HCT116 (cell line): Measurements from ENCODE around the gene LRRC31. TPM values are rescaled to one million over a fixed set of nuclear protein-coding genes. Genes with fewer than 3 reads are reported as not detected.

ENCODE experiments used
- ATAC-seq: fragments of 200-7000 bp; cut with Tn5 transposase; 2 replicates; pipeline ENCODE4 v1.9.1; 2020; ENCODE audit warnings: mild to moderate bottlenecking, moderate library complexity
- Bru-seq: library from RNA; stranded (reverse); fragments of 400-500 nt; gene quantifications from one replicate; lab custom pipeline; 2021; lab: Mats Ljungman, UMichigan
- BruChase-seq, 2 experiments: library from RNA; stranded (reverse); fragments of 400-500 nt; gene quantifications; one replicate each; lab custom pipeline; 2021; lab: Mats Ljungman, UMichigan
- BruUV-seq: library from RNA; stranded (reverse); fragments of 400-500 nt; replicated peaks from 2 replicates; lab custom pipeline; 2021; lab: Mats Ljungman, UMichigan
- CTCF ChIA-PET: fragments of 300-600 bp; sonication (Branson Sonifier 250); formaldehyde crosslinking; loops from one replicate; lab custom pipeline; 2021; ENCODE audit warnings: antibody characterized with exemption; lab: Charles Lee
- POLR2A ChIA-PET: fragments of 300-600, 350-600 bp; sonication (Branson Sonifier 250); formaldehyde crosslinking; loops from one replicate; lab custom pipeline; 2021; ENCODE audit warnings: antibody characterized with exemption; lab: Charles Lee
- RAD21 ChIA-PET, 2 experiments: fragments of 300-600 bp; sonication (Branson Sonifier 250); formaldehyde crosslinking; loops; one replicate each; lab custom pipeline; 2023; ENCODE audit warnings: low total read pairs in 2 of 2; ENCODE audit not compliant: uncharacterized antibody in 2 of 2, unreplicated experiment in 2 of 2, low non-redundant PET in 1 of 2; lab: Charles Lee
- DNase-seq: peaks from one replicate; pipeline ENCODE4 v3.0.0-alpha.2; 2010; ENCODE audit warnings: low read depth, low spot score
- H2AFZ ChIP-seq: fragments of 200-600 bp; shearing (Covaris generic), sonication (generic); 2 replicates; pipeline ENCODE4 v1.6.1; 2017; ENCODE audit warnings: low read depth, mixed run types, mixed read lengths, antibody characterized with exemption, low read length; ENCODE audit not compliant: poor library complexity, severe bottlenecking
- H3K27ac ChIP-seq: 2 replicates; pipeline ENCODE4 v1.5.1; 2012; ENCODE audit warnings: low read depth, low read length
- H3K27me3 ChIP-seq: fragments of 200-600 bp; sonication (generic); 2 replicates; pipeline ENCODE4 v1.6.1; 2016; ENCODE audit warnings: mixed run types, low read length, mixed read lengths; ENCODE audit not compliant: insufficient read depth
- H3K36me3 ChIP-seq, 2 experiments: fragments of 200-500 bp in 1 of 2; fragments of 200-600 bp in 1 of 2; sonication (Bioruptor generic) in 1 of 2; sonication (generic) in 1 of 2; 2 replicates each; pipeline versions ENCODE4 v1.5.1 to v1.6.1; 2014 to 2016; ENCODE audit warnings: low read length in 2 of 2, inconsistent platforms in 1 of 2, mixed read lengths in 1 of 2, mixed run types in 1 of 2; ENCODE audit not compliant: insufficient read depth in 2 of 2, control insufficient read depth in 1 of 2
- H3K4me1 ChIP-seq, 2 experiments: fragments of 200-600 bp in 1 of 2; sonication (generic) in 1 of 2; 2 replicates each; pipeline versions ENCODE4 v1.5.1 to v1.6.1; 2012 to 2017; ENCODE audit warnings: low read length in 2 of 2, inconsistent platforms in 1 of 2, mild to moderate bottlenecking in 1 of 2, mixed read lengths in 1 of 2, mixed run types in 1 of 2, moderate library complexity in 1 of 2; ENCODE audit not compliant: insufficient read depth in 2 of 2, control insufficient read depth in 1 of 2
- H3K4me2 ChIP-seq: fragments of 200-600 bp; sonication (generic); 2 replicates; pipeline ENCODE4 v1.6.1; 2017; ENCODE audit warnings: mixed run types, low read length, mixed read lengths
- H3K4me3 ChIP-seq, 2 experiments: fragments of 200-600 bp in 1 of 2; sonication (generic) in 1 of 2; replicated peaks in 1 of 2; 2 replicates each; pipeline ENCODE4 v1.5.1; 2011 to 2016; ENCODE audit warnings: low read length in 2 of 2, control low read depth in 1 of 2, low read depth in 1 of 2, mild to moderate bottlenecking in 1 of 2, mixed read lengths in 1 of 2, mixed run types in 1 of 2
- H3K79me2 ChIP-seq: fragments of 200-600 bp; sonication (generic); 2 replicates; pipeline ENCODE4 v1.6.1; 2017; ENCODE audit warnings: mild to moderate bottlenecking, mixed run types, low read length, moderate library complexity, mixed read lengths; ENCODE audit not compliant: insufficient read depth
- H3K9ac ChIP-seq: fragments of 200-600 bp; sonication (generic); 2 replicates; pipeline ENCODE4 v1.6.1; 2016; ENCODE audit warnings: low read length, mixed read lengths
- H3K9me2 ChIP-seq: fragments of 200-600 bp; sonication (generic), shearing (Covaris generic); 2 replicates; pipeline ENCODE4 v1.6.1; 2017; ENCODE audit warnings: mixed run types, mild to moderate bottlenecking, moderate library complexity; ENCODE audit not compliant: insufficient read depth
- H3K9me3 ChIP-seq, 2 experiments: fragments of 200-500 bp in 1 of 2; fragments of 200-600 bp in 1 of 2; sonication (Bioruptor generic) in 1 of 2; sonication (generic) in 1 of 2; 2 replicates each; pipeline ENCODE4 v1.6.1; 2014 to 2017; ENCODE audit warnings: low read length in 2 of 2, mixed read lengths in 2 of 2, inconsistent platforms in 1 of 2, low read depth in 1 of 2, mild to moderate bottlenecking in 1 of 2, mixed run types in 1 of 2, moderate library complexity in 1 of 2; ENCODE audit not compliant: control insufficient read depth in 1 of 2, insufficient read depth in 1 of 2
- H4K20me1 ChIP-seq: fragments of 200-600 bp; sonication (generic), shearing (Covaris generic); 2 replicates; pipeline ENCODE4 v1.6.1; 2017; ENCODE audit warnings: mixed run types, mild to moderate bottlenecking, moderate library complexity; ENCODE audit not compliant: insufficient read depth
- CBX3 ChIP-seq: IDR thresholded peaks from 2 replicates; pipeline ENCODE4 v1.6.1; 2012; ENCODE audit warnings: low read depth
- CEBPB ChIP-seq: IDR thresholded peaks from 2 replicates; pipeline ENCODE4 v1.6.1; 2012; ENCODE audit warnings: low read depth
- EGR1 ChIP-seq: IDR thresholded peaks from 2 replicates; pipeline ENCODE4 v1.6.1; 2012; ENCODE audit warnings: low read depth
- ELF1 ChIP-seq: IDR thresholded peaks from 2 replicates; pipeline ENCODE4 v1.6.1; 2012; ENCODE audit warnings: low read depth, borderline replicate concordance
- EZH2 ChIP-seq: fragments of 200-600 bp; sonication (generic); IDR thresholded peaks from 2 replicates; pipeline ENCODE4 v1.6.1; 2017; ENCODE audit warnings: antibody characterized with exemption, mixed run types
- EZH2phosphoT487 ChIP-seq: fragments of 200-600 bp; IDR thresholded peaks from 2 replicates; pipeline ENCODE4 v1.6.1; 2018; ENCODE audit warnings: antibody characterized with exemption, borderline replicate concordance
- FOSL1 ChIP-seq: IDR thresholded peaks from 2 replicates; pipeline ENCODE4 v1.6.1; 2012; ENCODE audit warnings: low read depth
- JUND ChIP-seq: IDR thresholded peaks from 2 replicates; pipeline ENCODE4 v1.6.1; 2012
- POLR2A ChIP-seq: IDR thresholded peaks from 2 replicates; pipeline ENCODE4 v1.7.0; 2011; ENCODE audit warnings: borderline replicate concordance; ENCODE audit not compliant: insufficient read depth, insufficient read length; ENCODE audit errors: extremely low read depth
- POLR2AphosphoS5 ChIP-seq: IDR thresholded peaks from 2 replicates; pipeline ENCODE4 v1.6.1; 2011; ENCODE audit warnings: mild to moderate bottlenecking, low read depth, low read length, moderate library complexity
- SP1 ChIP-seq: IDR thresholded peaks from 2 replicates; pipeline ENCODE4 v1.6.1; 2012; ENCODE audit warnings: low read depth
- ZFX ChIP-seq: fragments of 450-650 bp; IDR thresholded peaks from 2 replicates; pipeline ENCODE4 v1.6.1; 2017
- intact Hi-C: fragments of 100-400 bp; cut with micrococcal nuclease; formaldehyde crosslinking; loops from 2 replicates; pipeline ENCODE4 v1.10.0; 2022
- long read RNA-seq: library from polyadenylated mRNA; unstranded; transcript quantifications from one replicate; pipeline ENCODE4 v2.0.0, GENCODE V29; 2021; ENCODE audit not compliant: unreplicated experiment
- polyA plus RNA-seq: library from polyadenylated mRNA; unstranded; fragments of >200 nt; gene quantifications from 2 replicates; pipeline ENCODE4 v1.2.1, GENCODE V29; 2012; ENCODE audit warnings: missing spikeins
- total RNA-seq: library from RNA; stranded (reverse); gene quantifications from one replicate; pipeline ENCODE4 v1.2.1, GENCODE V29; 2021; ENCODE audit not compliant: unreplicated experiment
- TF ChIP-seq, protein P1 (sequence below): IDR thresholded peaks from 2 replicates; pipeline ENCODE4 v1.6.1; 2012
- TF ChIP-seq, protein P2 (sequence below): IDR thresholded peaks from 2 replicates; pipeline ENCODE4 v1.6.1; 2012
- TF ChIP-seq, protein P3 (sequence below), 3 experiments: fragments of 200-600 bp in 1 of 3; sonication (generic) in 1 of 3; IDR thresholded peaks in 2 of 3; conservative IDR thresholded peaks in 1 of 3; 2 replicates each; pipeline ENCODE4 v1.5.1; 2012 to 2017; ENCODE audit warnings: low read depth in 2 of 3, low read length in 2 of 3, antibody characterized with exemption in 1 of 3, borderline replicate concordance in 1 of 3, control low read depth in 1 of 3, mild to moderate bottlenecking in 1 of 3, mixed read lengths in 1 of 3, mixed run types in 1 of 3, moderate library complexity in 1 of 3; ENCODE audit not compliant: insufficient read depth in 1 of 3

The LRRC31 gene
- not detected for total RNA-seq
- not detected in 2 replicates for polyA plus RNA-seq
- percentile 3 among the genes with signal in this experiment for Bru-seq, nascent RNA
- percentile 3 among the genes with signal in this experiment for BruChase-seq, experiment 1, labeled RNA remaining after a 6-hour chase
- not detected for BruChase-seq, experiment 2, labeled RNA remaining after a 2-hour chase
- long read RNA-seq = 0 reads

DNA sequence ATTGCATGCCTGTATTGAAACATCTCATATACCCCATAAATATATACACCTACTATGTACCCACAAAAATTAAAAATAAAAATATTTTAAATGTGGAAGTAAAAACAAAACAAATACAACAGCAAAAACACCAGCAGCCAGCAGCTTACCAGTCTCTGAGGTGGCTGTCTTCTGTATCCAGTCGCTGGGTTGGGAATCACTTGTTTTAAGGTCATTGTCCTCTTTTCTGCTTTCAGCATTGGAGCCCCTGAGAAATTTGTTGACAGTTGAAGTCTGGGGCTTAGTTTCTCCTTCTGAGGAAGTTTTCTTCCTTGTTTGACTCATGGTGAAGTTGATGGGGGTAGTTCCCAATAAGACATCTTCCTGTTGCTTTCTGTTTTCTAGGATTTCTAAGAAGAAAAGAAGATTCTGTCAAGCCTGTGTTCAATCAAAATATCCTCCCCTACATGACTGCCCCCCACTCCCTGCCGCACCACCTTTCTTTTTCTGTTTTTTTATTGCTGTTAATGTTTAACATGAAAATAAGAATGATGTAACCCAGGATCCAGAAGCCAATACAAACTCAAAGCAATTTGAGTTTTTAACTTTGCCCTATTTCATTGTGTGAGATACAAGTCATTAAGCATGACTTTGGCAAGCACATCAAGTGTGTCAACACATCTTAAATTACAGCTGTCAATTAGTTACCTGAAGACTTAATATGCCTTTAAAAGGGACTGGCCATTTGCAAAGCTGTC lies at the start of gene LRRC31:
LRRC31 (minus strand) TSS at position 452 of the 737 bp plus-strand sequence; CDS start at position 324, 128 bp downstream.
- TF ChIP-seq JUND (no peak), ELF1 (no peak), EZH2phosphoT487 (no peak), POLR2AphosphoS5 (no peak), EGR1 (no peak), EZH2 (no peak), CBX3 (no peak), FOSL1 (no peak)
- TF ChIP-seq, protein P1, sequence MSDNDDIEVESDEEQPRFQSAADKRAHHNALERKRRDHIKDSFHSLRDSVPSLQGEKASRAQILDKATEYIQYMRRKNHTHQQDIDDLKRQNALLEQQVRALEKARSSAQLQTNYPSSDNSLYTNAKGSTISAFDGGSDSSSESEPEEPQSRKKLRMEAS = no peak
- ChIA-PET POLR2A (no interaction called here), CTCF (no interaction called here), RAD21 (no interaction called here)
- intact Hi-C loops = loop anchor here (10.0 kb wide), 1 partner anchor 545 kb away; the partner anchor contains the start of gene CLDN11
- DNase-seq = no peak
- no peaks in the 10 kb centered on the region for H3K27me3 ChIP-seq
- H3K79me2 ChIP-seq = no peaks in the 10 kb centered on the region
- no peaks in the 10 kb centered on the region for H3K4me1 ChIP-seq
- no peaks in the 10 kb centered on the region for H3K36me3 ChIP-seq
- H3K4me3 ChIP-seq = no peak within 1 kb of the TSS
- BruUV-seq = no TSS peak
- no peaks in the 10 kb centered on the region for H4K20me1 ChIP-seq
- no peak for ATAC-seq
- H3K27ac ChIP-seq = no peak within 1 kb of the TSS
- no peak within 1 kb of the TSS for H2AFZ ChIP-seq
- no peak within 1 kb of the TSS for H3K4me2 ChIP-seq
- no peak within 1 kb of the TSS for H3K9ac ChIP-seq
- H3K9me3 ChIP-seq = no peaks in the 10 kb centered on the region
- no peaks in the 10 kb centered on the region for H3K9me2 ChIP-seq

DNA sequence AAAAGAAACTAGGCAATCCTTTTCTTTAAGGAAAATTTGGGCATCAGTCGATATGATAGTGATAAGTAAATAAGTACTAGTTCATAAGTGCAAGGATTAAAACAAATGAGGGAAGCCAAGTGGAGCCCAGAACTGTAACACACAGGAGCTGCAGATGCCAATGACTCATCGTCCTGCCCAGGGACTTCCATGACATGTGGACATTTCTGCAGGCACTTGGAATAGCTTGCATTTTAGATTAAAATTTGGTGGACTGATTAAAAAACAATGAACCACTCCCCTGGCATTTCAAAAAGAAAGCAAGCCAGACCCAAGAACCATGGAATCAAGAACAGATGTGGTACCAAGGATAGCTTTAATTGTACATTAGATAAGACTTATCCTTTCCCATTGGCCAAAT lies 44.6 kb upstream of the LRRC31 start:
- intact Hi-C loops = no loop called here
- Histone ChIP-seq H3K27me3 (no peaks in the 10 kb centered on the region), H3K79me2 (no peaks in the 10 kb centered on the region), H3K4me3 (no peak overlapping the region), H3K36me3 (no peaks in the 10 kb centered on the region), H3K9ac (no peak overlapping the region), H4K20me1 (no peaks in the 10 kb centered on the region), H3K9me2 (no peaks in the 10 kb centered on the region), H2AFZ (no peak overlapping the region), H3K4me2 (no peak overlapping the region), H3K4me1 (no peaks in the 10 kb centered on the region), H3K27ac (no peak overlapping the region), H3K9me3 (no peaks in the 10 kb centered on the region)
- BruUV-seq = no TSS peak
- ChIA-PET CTCF (no interaction called here), RAD21 (no interaction called here), POLR2A (no interaction called here)
- ATAC-seq = no peak
- DNase-seq = no peak
- no peak for TF ChIP-seq ZFX
- TF ChIP-seq, protein P2, sequence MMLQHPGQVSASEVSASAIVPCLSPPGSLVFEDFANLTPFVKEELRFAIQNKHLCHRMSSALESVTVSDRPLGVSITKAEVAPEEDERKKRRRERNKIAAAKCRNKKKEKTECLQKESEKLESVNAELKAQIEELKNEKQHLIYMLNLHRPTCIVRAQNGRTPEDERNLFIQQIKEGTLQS = no peak
- TF ChIP-seq CEBPB = no peak
- TF ChIP-seq, protein P1 = no peak
- TF ChIP-seq, protein P3, sequence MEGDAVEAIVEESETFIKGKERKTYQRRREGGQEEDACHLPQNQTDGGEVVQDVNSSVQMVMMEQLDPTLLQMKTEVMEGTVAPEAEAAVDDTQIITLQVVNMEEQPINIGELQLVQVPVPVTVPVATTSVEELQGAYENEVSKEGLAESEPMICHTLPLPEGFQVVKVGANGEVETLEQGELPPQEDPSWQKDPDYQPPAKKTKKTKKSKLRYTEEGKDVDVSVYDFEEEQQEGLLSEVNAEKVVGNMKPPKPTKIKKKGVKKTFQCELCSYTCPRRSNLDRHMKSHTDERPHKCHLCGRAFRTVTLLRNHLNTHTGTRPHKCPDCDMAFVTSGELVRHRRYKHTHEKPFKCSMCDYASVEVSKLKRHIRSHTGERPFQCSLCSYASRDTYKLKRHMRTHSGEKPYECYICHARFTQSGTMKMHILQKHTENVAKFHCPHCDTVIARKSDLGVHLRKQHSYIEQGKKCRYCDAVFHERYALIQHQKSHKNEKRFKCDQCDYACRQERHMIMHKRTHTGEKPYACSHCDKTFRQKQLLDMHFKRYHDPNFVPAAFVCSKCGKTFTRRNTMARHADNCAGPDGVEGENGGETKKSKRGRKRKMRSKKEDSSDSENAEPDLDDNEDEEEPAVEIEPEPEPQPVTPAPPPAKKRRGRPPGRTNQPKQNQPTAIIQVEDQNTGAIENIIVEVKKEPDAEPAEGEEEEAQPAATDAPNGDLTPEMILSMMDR (IDR thresholded peaks at IDR 0.05 in 2 of 3, conservative IDR thresholded peaks at IDR 0.05 in 1 of 3; ENCODE audit: borderline replicate concordance in 1 of 3, insufficient read depth in 1 of 3, low read depth in 2 of 3, low read length in 2 of 3) = no peak
- TF ChIP-seq SP1 = no peak
- no peak for TF ChIP-seq ELF1
- no peak for TF ChIP-seq POLR2A
- no peak for TF ChIP-seq EZH2
- TF ChIP-seq EZH2phosphoT487 = no peak
- no peak for TF ChIP-seq JUND
